GM21576 (cell line): Measurements from ENCODE around the gene POFUT1.
"Not testable (repeated sequence)": the region's sequence is repeated elsewhere in the genome, so short reads cannot be mapped to it uniquely, and the experiment has no call there.

Source experiments
- ATAC-seq: cut with Tn5 transposase; IDR thresholded peaks from one replicate; pipeline ENCODE4 v1.9.1; 2021; ENCODE audit warnings: mild to moderate bottlenecking, moderate library complexity; ENCODE audit not compliant: unreplicated experiment

POFUT1 gene

GRCh38 chr20:32207626-32208498 lies at the start of gene POFUT1, which contains the start of gene PLAGL2:
Gene POFUT1, plus strand, starts transcription at chr20:32207880. Its CDS starts 62 bp downstream, at chr20:32207942.
Gene PLAGL2, minus strand, starts transcription at chr20:32207743. Its CDS starts 5,565 bp downstream, at chr20:32202178.
- ATAC-seq, result peak; percentile 83

DNA sequence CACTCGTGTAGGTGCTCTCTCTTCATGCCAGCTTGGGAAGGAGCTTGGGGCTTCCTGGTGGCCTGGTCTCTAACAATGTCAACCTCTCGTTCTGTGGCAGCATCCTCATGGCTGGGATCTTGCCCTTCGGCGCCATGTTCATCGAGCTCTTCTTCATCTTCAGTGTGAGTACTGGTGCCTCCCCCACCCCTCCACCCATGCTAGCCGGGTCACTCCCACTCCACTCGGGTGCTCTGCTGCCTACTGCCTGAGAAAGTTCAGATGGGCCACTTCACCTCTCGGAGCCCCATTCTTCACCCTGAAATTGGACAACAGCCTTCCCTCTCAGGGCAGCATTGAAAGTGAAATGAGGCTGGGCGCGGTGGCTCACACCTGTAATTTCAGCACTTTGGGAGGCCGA lies 49.3 kb upstream of the POFUT1 start:
- no peak for ATAC-seq

DNA sequence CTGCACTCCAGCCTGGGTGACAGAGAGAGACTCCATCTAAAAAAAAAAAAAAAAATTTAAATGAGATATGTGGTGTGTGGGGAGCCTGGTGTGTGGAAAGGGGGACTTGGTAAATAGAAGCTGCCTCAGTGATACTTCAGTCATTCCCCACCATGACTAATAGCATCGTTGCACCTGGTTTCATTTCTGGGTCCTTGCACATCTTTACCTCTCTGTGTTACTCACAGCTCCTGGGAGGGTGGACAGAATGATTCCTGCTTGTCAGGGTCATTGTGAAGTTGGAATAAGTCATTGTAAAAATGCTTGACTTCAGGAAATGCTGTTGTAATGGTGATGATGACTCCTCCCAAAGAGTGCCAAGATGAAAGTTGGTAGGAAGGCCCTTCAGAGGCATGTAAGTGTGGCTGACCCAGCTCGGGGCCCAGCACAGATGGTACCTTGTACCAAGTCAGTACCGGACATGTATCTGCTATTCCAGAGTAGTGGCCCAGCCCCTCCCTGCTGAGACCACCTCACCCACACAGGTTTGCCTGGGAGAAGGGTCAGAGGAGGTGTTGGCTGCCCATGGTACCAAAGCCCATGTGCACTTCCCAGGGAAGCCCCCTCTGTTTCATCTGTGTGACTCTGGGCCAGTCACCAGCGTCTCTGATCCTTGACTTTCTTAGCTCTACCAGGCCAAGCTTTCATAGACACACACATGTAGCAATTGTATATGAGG lies 48.6 kb upstream of the POFUT1 start:
- no peak for ATAC-seq

DNA sequence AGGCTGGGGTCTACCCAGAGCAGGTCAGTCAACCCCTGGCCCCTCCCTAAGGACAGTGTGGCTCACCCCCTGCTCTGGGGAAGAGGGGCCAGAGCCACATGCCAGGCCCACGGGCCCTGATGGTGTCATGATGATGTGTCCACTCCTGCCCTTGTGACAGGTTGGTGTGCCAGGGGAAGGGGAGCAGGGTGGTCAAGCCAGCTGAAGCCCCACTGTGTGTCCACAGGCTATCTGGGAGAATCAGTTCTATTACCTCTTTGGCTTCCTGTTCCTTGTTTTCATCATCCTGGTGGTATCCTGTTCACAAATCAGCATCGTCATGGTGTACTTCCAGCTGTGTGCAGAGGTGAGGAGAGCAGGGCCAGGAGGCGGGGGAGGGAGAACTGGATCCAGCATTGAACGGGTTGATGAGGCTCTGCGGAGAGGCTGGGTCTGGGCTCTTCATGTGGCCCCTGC lies 47.9 kb upstream of the POFUT1 start:
- no peak for ATAC-seq

GRCh38 chr20:32160341-32160740 lies 47.3 kb upstream of the POFUT1 start:
- ATAC-seq, result no peak

GRCh38 chr20:32162351-32162750 lies 45.3 kb upstream of the POFUT1 start:
- no peak for ATAC-seq

DNA sequence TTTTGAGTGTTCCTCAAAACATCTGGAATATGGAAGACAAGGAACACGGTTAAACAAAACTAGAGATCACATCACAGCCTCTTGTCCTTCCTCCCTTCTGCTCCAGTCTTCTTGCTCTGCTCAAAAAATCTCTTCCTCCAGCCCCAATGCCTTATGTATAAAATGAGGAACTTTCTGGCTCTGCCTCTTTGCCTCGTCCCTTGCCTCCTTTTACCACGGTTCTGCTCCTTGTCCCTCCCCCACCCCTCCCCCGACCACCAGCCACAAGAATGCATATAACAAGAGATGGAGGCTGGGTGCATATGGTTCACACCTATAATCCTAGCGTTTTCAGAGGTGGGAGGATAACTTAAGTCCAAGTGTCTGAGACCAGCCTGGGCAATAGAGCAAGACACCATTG lies 43.7 kb upstream of the POFUT1 start:
- ATAC-seq, result no peak

- no peak for ATAC-seq
These were observed 42.5 kb upstream of the POFUT1 start for GRCh38 chr20:32164984-32165735.

- no peak for ATAC-seq
These were observed 41.7 kb upstream of the POFUT1 start for GRCh38 chr20:32165836-32166545.

- no peak for ATAC-seq
These were observed 40.1 kb upstream of the POFUT1 start for GRCh38 chr20:32167552-32167951.

GRCh38 chr20:32168184-32168910 lies 39.3 kb upstream of the POFUT1 start:
- no peak for ATAC-seq

DNA sequence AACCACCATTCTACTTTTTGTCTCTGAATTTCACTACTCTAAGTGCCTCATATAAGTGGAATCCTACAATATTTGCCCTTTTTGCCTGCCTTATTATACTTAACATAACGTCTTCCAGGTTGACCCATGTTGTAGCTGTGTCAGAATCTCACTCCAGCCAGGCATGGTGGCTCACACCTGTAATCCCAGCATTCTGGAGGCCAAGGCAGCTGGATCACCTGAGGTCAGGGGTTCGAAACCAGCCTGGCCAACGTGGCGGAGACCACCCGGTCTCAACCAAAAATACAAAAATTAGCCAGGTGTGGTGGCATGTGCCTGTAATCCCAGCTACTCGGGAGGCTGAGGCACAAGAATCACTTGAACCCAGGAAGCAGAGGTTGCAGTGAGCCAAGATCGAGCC lies 30.0 kb upstream of the POFUT1 start:
- not testable (repeated sequence) for ATAC-seq

DNA sequence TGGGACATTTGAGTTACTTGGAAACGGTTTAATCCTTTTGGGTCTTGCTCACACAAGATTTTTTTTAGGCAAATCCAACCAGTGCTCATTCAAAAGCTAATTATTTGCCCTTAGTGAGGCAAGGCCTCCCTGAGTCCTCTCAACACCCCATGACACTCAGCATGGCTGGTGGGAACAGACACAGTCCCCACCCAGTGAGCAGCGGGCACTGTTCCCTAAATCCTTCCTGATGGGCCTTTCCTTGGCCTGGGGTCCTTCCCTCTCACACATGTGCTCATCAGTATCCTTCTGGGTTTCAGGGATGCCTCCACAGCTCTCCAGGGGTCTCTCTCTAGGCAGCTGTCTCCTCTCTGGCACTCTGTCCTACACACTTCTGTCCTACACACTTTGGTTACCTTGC lies 28.2 kb upstream of the POFUT1 start:
- no peak for ATAC-seq

GRCh38 chr20:32179934-32180333 lies 27.7 kb upstream of the POFUT1 start:
- ATAC-seq, result no peak

- ATAC-seq, result no peak
These were observed 26.1 kb upstream of the POFUT1 start for GRCh38 chr20:32181606-32182005.

GRCh38 chr20:32183947-32184635 lies 23.6 kb upstream of the POFUT1 start:
- ATAC-seq, result no peak

DNA sequence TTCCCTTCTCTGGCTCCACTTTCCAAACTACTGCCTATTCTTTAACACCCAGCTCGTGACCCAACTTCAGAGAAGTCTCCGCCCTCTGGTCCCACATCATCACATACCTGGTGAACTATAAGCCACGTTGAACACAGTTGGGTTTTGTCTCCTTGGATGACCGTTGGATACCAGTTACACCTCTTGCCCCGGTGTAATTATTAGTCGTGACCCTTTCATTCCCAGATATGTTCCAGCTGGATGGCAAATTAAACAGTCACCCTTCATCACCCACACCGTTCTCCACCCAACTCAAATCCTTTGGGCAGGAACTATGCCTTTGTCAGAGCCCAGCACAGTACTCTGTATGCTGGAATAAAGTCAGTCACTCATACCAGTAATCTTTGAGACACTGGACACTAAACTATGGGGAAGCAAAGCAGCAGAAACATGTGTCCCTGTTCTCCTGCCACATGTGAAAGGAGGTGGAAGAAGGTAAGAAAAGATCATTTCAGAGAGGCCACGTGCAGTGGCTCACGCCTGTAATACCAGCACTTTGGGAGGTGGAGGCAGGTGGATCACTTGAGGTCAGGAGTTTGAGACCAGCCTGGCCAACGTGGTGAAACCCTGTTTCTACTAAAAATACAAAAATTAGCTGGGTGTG lies 22.6 kb upstream of the POFUT1 start:
- no peak for ATAC-seq

- ATAC-seq, result no peak
These were observed 21.2 kb upstream of the POFUT1 start for GRCh38 chr20:32186506-32186905.
